Astrocyte (in vitro differentiated cells and primary cell): ENCODE results near the gene KRTAP10-6.

Experiments used
- EZH2 ChIP-seq: IDR thresholded peaks from 2 replicates; pipeline ENCODE4 v1.6.1; 2012; ENCODE audit warnings: mild to moderate bottlenecking, low read length, inconsistent platforms; ENCODE audit not compliant: insufficient read depth
- TF ChIP-seq, protein P1 (sequence below): IDR thresholded peaks from 2 replicates; pipeline ENCODE4 v1.5.1; 2011; ENCODE audit warnings: low read depth, mild to moderate bottlenecking, inconsistent platforms, low read length, moderate library complexity; ENCODE audit not compliant: insufficient read depth

DNA sequence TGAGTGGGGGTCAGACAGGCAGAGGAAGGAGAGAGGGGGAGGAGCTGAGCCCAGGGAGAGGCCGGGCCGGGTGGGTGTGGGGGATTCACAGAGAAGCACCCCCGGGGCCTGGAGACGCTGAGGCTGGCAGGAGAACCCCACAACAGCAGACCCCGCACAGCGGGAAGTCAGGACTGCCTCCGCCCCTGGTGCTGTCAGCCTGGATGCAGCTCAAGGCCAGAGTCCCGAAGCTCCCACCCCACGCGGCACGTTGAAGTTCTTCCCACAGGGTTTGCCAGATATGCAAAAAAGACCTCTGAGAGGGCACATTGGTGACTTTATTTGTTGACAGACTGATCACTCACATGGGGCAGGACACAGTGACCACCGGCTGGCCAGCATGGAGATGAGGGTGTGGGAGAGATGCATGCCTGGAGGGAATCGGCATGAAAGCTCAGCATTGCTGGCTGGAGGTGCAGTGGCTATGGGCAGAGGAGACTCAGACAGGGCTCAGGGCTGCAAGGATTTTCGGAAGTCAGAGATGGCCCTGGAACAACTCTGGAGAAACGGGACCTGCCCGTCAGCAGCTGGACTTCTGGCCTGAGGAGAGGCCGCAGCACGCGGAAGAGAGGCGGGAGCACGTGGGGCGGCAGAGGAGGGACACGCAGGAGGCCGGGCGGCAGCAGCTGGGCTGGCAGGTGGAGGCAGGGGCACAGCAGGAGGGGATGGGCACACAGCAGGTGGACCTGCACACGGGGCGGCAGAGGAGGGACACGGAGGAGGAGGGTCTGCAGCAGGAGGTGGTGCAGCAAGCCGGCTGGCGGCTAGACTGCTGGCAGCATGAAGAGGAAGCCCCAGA lies 34.6 kb downstream of the KRTAP10-6 start:
- TF ChIP-seq, protein P1, sequence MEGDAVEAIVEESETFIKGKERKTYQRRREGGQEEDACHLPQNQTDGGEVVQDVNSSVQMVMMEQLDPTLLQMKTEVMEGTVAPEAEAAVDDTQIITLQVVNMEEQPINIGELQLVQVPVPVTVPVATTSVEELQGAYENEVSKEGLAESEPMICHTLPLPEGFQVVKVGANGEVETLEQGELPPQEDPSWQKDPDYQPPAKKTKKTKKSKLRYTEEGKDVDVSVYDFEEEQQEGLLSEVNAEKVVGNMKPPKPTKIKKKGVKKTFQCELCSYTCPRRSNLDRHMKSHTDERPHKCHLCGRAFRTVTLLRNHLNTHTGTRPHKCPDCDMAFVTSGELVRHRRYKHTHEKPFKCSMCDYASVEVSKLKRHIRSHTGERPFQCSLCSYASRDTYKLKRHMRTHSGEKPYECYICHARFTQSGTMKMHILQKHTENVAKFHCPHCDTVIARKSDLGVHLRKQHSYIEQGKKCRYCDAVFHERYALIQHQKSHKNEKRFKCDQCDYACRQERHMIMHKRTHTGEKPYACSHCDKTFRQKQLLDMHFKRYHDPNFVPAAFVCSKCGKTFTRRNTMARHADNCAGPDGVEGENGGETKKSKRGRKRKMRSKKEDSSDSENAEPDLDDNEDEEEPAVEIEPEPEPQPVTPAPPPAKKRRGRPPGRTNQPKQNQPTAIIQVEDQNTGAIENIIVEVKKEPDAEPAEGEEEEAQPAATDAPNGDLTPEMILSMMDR = no peak
- TF ChIP-seq EZH2 = no peak
